ENCODE results near the gene ATP8B4.
"Not testable (repeated sequence)": the region's sequence is repeated elsewhere in the genome, so short reads cannot be mapped to it uniquely, and the experiment has no call there.

ATP8B4 gene, protein sequence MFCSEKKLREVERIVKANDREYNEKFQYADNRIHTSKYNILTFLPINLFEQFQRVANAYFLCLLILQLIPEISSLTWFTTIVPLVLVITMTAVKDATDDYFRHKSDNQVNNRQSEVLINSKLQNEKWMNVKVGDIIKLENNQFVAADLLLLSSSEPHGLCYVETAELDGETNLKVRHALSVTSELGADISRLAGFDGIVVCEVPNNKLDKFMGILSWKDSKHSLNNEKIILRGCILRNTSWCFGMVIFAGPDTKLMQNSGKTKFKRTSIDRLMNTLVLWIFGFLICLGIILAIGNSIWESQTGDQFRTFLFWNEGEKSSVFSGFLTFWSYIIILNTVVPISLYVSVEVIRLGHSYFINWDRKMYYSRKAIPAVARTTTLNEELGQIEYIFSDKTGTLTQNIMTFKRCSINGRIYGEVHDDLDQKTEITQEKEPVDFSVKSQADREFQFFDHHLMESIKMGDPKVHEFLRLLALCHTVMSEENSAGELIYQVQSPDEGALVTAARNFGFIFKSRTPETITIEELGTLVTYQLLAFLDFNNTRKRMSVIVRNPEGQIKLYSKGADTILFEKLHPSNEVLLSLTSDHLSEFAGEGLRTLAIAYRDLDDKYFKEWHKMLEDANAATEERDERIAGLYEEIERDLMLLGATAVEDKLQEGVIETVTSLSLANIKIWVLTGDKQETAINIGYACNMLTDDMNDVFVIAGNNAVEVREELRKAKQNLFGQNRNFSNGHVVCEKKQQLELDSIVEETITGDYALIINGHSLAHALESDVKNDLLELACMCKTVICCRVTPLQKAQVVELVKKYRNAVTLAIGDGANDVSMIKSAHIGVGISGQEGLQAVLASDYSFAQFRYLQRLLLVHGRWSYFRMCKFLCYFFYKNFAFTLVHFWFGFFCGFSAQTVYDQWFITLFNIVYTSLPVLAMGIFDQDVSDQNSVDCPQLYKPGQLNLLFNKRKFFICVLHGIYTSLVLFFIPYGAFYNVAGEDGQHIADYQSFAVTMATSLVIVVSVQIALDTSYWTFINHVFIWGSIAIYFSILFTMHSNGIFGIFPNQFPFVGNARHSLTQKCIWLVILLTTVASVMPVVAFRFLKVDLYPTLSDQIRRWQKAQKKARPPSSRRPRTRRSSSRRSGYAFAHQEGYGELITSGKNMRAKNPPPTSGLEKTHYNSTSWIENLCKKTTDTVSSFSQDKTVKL

DNA sequence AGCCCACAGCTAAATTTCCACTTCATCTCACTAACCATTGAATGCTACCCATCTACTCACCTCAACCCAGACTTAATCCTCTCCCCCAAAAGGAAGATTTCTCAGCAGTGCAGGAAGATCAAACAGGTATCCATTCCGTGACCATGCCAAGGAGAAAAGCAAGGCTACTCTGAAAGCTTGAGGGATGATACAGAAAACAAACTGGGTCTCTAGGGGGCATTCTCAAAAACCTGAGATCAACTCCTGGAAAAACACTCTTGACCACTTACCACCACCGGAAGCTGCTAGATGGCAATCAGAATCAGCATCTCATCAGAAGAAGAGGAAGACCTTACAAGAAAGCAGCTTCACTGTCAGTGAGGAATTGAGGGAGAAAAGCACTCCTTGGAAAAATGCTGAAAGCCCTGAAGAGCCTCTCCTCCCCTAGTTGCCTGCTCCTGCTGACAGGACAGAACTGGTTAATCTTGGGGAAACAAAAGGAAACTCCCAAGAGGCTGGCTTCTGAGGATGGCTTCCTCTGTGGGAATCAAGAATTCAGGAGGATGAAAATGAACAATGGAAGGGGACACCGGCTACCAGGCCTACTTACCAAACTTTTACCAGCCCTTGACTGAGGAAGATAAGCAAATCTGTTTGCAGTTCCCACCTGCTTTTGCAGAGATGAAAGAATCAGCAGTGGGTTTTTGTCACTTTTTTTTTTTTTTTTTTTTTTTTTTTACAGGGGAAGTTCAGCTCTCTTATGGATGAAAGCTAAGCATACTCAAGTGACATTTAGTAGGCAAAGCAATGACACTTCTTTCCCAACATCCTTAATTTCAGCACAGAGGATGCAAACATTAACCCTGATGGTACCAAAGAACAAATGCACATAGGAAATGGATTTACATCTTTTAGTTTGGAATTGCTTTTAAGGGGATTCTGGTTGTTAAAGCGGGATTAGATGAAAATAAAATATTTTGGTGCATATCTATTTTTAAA, at the start of gene ATP8B4:
Gene ATP8B4, minus strand, starts transcription at position 171 of the 978 bp plus-strand sequence. CDS start 12,267 bp downstream, outside the sequence.
- DNase-seq, result no peak

DNA sequence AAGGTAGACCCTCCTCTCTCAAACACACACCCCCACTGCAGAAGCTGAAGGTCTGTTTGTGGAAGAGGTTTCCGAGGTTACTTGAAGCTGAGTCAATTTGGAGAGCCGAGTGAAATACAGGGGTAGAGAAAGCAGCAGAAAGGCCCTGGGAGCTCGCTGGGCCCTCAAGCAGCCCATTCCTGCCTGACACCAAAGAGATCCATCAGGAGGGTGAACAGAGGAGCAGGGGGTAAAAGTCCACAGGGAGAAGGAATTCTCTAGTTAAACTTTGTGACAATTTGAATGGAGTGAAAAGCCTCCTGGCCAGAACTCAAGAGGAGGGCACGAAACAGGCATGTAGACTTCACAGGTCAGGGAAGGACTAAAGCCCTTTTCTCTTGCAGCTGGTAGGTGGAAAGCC, 49.3 kb upstream of the ATP8B4 start:
- no peak for DNase-seq

DNA sequence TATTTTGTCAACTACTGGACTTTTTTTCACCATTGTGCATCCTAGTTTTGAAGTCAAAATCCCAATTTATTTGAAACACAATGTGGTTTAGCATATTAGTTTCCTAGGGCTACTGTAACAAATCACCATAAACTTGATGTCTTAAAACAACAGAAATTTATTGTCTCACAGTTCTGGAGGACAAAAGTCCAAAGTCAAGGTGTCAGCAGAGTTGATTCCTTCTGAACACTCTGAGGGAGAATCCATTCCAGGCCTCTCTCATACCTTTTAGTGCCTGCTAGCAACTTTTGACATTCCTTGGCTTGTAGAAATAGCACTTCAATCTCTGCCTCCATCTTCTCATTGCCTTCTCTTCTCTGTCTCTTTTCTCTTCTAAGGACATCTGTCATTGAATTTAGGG, 48.1 kb upstream of the ATP8B4 start:
- DNase-seq, result no peak

DNA sequence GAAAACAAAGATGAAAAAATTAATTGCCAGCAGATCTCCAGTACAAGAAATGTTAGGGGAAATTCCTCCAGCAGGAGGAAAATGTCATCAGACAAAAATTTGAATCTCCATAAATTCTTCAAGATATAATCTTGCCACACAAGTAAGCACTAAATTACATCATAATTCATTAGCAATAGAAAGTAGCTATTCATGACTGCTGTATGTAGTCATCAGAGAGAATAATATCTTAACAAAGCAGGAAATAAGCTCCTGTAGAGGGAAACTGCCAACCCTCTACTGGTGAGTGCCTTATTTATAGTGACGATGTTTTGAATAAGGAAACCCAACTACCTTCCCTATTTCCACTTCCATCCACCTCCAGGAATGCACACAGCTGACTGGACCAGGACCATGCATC, 47.2 kb upstream of the ATP8B4 start:
- DNase-seq, result no peak

DNA sequence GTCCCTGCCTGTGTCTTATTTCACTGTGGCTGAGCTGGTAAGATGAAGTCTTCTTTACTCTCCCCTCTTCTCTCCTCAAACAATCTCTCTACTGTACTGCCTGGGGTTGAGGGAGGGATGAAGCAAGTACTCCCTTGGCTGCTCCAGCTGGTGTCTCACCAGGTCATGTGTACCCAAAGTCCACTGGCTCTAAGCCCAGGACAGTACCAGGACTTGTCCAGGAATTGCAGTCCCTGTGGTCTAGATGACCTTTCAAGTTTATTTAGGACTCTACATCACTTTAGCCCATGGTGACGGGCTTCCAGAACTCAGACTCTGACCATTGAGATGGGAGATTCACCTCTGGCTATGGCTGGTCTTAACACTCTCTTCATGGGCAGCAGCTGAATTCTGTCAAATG, 45.4 kb upstream of the ATP8B4 start:
- DNase-seq, result no peak

DNA sequence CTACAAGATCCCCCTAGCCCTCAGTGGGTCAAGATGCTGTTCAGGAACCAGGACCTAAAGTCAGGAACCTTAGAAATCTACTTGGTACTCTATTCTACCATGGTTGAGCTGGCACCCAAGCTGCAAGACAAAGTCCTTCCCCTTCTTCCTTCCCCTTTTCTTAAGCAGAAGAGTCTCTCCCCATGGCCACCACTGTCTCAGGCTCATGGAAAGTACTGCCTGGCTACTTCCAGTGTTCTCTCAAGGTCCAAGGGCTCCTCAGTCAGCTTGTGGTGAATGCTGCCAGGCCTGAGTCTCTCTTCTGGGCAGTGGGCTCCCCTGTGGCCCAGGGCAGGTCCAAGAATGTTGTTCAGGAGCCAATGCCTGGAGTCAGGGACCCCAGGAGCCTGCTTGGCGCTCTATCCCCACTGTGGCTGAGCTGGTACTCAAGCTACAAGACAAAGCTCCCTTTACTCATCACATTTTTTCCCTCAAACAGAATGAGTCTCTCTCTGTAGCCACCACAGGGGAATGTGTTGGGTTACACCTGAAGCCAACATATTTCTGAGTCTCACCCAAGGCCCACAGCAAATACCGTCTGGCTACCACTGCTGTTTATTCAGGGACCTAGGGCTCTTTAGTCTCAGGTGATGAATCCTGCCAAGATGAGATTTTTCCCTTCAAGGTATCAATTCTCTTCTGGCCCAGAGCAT, 44.8 kb upstream of the ATP8B4 start:
- no peak for DNase-seq

DNA sequence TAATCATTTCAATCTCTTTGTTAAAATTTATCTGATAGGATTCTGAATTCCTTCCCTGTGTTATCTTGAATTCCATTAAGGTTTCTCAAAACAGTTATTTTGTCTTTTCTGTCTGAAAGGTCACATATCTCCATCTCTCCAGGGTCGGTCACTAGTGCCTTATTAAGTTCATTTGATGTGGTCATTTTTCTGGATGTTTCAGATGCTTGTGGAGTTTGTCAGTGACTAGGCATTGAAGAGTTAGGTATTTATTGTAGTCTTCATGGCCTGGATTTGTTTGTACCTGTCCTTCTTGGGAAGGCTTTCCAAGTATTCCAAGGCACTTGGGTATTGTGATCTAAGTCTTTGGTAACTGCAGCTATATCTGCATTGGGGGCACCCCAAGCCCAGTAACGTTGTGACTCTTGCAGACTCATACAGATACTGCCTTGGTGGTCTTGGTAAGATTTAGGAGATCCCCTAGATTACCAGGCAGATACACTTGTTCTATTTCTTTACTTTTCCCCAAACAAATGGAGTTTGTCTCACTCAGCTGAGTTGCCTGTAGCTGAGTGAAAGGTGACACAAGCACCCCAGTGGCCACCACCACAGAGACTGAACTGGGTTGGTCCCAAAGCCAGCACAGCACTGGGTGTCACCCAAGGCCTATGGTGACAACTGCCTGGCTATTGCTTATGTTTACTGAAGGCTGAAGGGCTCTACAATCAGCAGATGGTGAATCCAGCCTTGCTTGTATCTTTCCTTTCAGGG, 44.1 kb upstream of the ATP8B4 start:
- DNase-seq, result no peak

DNA sequence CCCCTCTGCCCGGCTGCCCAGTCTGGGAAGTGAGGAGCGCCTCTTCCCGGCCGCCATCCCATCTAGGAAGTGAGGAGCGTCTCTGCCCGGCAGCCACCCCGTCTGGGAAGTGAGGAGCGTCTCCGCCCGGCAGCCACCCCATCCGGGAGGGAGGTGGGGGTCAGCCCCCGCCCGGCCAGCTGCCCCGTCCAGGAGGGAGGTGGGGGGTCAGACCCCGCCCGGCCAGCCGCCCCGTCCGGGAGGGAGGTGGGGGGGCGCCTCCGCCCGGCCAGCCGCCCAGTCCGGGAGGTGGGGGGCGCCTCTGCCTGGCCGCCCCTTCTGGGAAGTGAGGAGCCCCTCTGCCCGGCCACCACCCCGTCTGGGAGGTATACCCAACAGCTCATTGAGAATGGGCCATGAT, 39.2 kb upstream of the ATP8B4 start:
- not testable (repeated sequence) for DNase-seq

DNA sequence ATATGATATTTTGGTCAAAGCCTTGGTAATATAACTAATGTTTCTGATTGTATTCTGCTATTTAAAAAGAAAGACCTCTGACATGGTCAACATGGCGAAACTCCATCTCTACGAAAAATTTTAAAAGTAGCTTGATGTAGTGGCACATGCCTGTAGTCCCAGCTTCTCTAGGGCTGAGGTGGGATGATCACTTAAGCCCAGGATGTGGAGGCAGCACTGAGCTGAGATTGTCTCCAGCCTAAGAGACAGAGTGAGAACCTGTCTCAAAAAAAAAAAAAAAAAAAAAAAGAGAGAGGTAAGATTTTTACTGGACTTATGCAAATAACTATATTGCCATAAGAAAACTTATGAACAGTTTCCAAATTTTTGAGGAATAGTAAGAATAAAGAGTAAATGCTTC, 32.4 kb upstream of the ATP8B4 start:
- DNase-seq, result no peak

DNA sequence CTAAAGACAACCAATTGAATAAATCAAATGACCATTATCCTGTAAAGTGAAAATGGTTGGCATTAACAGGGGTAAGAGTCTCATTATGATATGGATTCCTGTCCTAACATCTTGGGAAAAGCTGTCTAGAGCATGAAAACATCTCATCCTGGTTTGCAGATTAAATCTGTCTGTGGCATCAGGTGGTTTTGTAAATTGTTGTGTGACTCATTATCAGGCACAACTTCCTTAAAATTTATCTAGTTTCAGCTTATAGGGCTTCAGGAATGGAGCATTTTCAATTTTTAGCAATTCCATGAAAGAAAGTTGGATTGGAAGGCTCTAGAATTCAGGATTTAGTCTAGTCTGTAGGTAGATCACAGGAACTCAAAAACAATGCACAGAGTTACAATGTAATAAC, 31.8 kb upstream of the ATP8B4 start:
- DNase-seq, result no peak

DNA sequence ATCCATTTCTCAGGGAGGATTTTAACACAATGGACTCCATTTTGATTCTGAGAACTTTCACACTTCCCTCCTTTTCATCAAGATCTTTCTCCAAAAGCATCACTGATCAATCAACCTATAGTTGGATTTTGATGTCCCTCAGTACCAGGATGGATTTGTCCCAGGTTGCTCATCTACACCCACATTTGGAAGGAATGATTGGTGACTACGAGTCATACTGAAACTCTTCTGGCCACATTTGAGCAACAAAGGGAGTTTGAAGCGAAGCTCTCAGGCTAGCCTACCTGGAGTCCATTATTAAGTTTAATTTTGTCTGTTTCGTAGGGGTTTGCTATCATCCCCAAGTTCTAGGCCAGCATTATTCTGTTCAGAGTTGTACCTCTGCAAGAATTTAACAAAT, 31.3 kb upstream of the ATP8B4 start:
- DNase-seq, result no peak

DNA sequence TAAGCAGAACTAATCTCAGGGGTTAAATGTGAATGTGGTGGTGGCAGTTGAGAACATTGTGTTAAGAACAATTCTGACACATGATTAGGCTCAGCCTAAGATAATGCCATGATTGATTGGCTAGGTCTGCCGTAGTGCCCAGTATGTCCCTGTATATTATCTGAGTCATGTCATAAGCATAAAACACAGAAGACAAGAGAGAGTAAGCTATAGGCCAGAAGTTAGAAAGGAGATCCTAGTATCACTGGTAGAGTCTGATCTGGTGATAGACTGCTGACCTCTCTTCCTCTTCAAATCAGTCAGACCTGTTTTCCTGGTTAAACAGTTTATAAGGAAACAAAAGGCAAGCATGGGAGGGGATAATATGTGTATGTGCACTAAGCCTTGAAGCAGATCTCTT, 30.1 kb upstream of the ATP8B4 start:
- DNase-seq, result no peak

DNA sequence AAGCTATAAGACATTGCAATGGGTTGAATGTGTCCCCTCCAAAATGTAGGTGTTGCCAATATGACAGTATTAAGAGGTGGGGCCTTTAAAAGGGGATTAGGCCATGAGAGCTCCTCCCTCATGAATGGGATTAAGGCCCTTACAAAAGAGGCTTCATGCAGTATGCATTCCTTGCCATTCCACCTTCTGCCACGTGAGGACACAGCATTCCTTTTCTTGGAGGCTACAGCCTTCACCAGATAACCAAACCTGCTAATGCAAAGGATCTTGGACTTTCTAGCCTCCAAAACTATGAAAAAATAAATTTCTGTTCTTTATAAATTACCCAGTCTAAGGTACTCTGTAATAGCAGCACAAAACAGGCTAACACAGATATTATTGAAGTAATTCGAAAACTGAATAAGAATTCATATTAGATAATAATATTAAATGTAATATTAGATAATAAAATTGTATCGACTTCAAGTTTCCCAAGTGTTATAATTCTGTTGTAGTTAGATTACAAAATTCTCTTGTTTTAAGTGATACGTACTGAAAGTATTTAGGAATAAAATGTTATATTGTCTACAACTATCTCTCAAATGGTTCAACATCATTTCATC, 29.4 kb upstream of the ATP8B4 start:
- DNase-seq, result no peak

DNA sequence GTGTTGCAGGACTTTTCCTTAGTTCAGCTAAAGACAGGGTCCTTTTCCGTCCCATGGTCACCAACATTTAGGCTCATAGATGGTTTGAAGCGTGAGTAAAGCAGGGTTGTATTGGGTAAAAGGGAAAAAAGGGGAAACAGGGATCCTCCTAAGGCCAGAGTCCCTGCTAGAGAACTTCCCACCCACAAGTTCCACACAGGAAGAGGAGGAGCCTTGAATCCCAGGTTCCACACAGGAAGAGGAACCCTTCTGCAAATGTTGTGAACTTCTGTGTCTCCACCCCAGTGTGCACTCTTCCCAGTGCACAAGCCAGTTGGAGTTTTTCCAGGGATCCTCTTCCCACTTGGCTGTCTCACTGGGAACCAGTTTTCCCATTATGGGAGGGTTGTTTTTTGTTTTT, 27.6 kb upstream of the ATP8B4 start:
- no peak for DNase-seq

DNA sequence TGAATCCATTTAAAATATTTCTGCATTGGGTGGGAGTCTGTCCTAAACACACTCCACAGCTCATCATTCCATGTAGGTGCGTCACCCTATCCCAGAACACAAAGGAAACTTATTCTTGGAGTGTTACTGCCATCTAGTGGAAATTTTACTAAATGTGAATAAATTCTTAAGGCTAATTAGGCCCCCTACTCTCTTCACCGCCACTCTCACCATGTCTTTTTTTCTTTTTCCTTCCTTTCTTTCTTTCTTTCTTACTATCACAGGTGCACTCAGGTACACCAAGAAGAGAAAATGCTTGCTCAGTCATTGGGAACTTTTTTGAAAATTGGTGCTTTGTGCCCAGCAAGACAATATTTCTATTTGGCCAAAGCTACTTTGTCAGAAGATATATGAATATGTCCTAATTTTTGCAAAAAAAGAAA, 26.4 kb upstream of the ATP8B4 start:
- DNase-seq, result no peak

DNA sequence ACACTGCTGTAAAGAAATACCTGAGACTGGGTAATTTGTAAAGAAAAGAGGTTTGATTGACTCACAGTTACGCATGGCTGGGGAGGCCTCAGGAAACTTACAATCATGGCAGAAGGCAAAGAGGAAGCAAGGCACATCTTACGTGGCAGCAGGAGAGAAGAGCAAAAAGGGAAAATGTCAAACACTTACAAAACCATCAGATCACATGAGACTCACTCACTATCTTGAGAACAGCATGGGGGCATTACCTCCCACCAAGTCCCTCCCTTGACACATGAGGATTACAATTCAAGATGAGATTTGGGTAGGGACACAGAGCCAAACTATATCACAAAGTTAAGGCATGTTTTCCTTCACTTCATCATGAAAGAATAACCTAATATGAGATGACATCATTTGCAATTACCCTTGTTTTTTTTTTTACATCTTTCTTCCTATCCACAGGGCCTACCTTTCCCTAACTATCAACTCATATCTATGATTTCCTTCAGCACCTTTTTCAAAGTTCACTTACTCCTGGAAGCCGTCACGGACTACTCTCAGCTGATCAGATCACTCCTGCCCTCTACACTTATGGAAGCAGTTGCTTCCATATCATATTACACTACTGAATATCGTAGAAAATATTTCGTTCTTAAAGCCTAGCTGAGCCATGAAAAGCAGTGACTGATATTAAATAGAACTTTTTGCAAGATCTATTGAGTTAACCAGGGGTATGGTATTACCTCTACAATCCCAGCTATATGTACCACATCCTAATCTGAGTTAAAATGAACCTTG, 25.5 kb upstream of the ATP8B4 start:
- no peak for DNase-seq

DNA sequence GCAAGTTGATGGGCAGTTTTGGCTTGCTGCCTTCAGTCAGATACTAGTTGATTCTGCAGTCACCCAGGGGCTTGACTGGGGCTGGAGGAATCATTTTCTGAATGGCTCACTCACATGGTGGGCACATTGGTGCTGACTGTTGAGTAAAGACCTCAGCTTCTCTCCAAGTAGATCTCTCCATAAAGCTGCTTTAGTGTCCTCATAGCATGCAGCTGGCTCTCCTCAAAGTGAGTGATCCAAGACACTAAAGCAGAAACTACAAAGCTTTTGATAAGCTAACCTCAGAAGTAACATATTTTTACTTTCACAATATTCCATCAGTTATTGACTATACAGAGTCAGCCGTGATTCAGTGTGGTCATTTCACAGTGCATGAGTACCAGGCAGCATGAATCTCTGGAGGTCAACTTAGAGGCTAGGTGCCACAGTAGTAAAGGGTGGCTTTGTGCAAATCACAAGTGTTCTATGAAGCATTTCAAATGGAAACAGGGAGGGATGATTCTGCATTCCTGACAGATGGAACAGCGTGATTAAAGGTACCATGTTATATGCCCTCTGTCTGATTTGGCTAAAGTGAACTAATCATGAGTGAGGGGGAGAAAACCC, 24.3 kb upstream of the ATP8B4 start:
- DNase-seq, result no peak

DNA sequence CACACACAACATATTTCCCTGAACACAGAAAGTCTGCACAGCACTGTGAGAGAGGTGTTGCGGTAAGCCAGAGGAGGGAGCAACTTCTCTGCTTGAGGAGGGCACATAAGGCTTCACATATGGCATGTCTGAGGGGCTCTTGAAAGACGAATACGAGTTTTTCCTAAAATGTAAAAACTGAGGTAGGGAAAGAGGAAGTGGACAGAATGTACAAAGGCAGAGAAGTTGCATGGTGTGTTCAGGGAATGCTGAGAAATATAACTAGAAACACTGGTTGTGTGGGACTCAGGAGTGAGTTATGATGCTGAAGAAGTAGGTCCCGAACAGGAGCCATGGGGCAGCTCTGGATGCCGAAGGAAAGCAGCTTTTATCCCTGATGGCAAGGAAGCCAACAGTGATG, 22.8 kb upstream of the ATP8B4 start:
- no peak for DNase-seq

DNA sequence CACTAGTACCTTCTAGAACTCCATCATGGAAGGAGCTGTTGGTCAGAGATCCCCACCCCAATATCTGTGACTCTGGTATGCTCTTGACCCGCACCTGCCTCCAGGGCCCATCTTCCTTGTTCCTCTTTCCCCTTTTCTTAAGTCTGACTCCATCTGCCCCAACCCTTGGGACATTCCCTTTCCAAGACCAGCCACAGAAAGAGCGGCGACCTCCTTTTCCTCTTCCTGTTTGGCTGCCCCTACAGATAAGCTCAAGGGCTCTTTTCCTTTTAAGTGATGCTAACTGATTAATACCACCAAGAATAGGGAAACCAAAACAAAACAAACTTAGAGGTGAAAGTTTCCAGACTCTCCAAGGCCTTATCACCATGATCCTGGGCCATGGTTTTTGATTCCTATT, 21.9 kb upstream of the ATP8B4 start:
- DNase-seq, result no peak

Data from activated effector memory CD4-positive, alpha-beta T cell treated with anti-CD3 and anti-CD28 coated beads, Interleukin-2, amount 50 U/mL, for 16 hours (primary cell).